NCI-H146 treated with DMSO at 0.1 percent for 48 hours (cell line): ENCODE data around the gene ANKRD30BL.
"Not testable (repeated sequence)": the region's sequence is repeated elsewhere in the genome, so short reads cannot be mapped to it uniquely, and the experiment has no call there.

Experiments
- DNase-seq: peaks from one replicate; lab custom pipeline; 2025; ENCODE audit not compliant: unreplicated experiment; lab: John Stamatoyannopoulos, UW

ANKRD30BL gene, protein sequence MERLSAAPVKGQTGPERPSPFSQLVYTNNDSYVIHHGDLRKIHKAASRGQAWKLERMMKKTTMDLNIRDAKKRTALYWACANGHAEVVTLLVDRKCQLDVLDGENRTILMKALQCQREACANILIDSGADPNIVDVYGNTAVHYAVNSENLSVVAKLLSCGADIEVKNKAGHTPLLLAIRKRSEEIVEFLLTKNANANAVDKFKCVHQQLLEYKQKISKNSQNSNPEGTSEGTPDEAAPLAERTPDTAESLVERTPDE

DNA sequence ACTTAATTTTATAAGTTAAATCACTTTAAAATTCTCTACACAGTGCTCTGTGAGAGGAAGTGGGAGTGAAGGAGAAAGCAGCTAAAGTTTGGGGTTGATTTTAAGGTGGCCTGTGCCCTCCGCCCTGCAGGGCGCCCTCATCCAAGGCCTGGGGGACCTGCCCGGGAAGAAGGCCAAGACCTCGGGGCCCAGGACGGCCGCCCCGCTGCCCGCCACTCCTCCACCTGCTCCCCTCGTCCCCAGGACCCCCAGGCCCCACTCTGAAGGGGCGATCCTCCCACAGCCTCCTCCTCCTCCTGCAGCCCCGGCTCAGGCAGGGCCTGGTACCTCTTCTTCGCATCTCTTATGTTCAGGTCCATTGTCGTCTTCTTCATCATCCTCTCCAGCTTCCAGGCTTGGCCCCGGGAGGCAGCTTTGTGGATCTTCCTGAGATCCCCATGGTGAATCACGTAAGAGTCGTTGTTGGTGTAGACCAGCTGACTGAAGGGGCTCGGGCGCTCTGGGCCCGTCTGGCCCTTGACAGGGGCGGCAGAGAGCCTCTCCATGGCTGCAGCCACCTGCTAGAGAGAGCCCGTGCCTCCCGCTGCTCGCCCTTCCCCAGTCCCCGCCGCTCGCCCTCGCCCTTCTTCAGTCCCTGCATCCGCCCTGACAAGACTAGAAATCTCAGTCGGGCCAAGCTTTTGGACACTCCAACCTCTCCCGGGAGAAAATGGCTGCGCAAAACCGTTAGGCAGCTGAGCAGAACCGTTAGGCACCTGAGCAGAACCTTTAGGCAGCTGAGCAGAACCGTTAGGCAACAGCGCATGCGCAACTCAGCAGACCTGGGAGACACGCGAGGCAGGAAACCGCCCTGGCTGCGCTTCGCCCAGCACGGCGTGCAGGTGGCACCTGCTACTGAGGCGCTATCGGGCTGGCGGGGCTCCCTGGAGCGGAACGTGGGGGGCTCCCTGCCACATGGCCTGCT is at the start of gene ANKRD30BL:
Gene ANKRD30BL (minus strand): TSS at position 792 of the 964 bp plus-strand sequence. CDS start 247 bp downstream, at position 545.
- not testable (repeated sequence) for DNase-seq

DNA sequence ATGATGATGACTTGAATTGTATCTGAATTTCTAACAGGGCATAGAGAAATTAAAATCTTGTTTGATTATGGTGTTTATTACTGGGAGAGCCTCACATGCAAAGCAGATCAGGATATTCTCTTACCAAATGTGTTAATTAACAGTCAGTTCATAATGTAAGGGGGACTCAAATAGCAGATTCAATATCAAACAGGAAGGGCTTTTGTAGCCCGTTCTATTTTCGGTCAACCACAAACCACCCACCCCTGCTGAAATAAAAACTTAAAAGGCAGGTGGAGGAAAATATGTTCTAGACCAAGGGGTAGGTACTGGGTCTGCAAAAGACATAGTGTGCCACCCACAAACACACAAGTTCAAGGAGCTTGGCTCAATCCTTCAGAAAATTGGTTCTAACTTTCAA is 41.1 kb upstream of the ANKRD30BL start:
- not testable (repeated sequence) for DNase-seq

DNA sequence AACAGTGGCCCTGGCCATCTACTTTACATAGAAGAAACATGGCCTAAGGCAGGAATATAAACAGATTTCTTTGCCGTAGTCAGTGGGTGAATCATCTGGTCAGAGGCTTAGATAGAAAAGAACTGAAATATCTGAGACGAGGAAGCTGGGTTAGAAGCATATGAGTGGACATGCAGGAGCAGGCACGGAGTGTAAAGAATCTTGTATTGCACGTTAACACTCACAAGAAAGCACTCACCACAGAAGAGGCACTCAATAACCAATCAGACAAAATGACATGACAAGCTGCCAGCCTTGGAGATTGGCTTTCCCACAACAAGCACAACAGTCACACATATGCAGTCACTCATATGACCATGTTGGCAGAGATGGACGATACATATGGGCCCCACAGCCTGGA is 31.1 kb upstream of the ANKRD30BL start:
- not testable (repeated sequence) for DNase-seq

DNA sequence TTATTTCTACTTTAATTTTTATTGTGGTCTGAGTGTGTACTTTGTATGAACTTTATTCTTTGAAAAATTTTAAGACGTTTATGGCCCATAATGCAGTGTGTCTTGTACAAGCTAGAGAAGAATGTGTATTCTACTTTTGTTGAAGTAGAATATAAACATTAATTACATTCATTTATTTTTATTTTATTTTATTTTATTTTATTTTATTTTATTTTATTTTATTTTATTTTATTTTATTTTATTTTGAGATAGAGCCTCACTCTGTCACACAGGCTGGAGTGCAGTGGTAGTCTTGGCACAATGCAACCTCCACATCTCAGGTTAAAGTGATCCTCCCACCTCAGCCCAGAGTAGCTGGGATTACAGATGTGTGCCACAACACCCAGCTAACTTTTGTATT is 5.3 kb upstream of the ANKRD30BL start:
- not testable (repeated sequence) for DNase-seq

DNA sequence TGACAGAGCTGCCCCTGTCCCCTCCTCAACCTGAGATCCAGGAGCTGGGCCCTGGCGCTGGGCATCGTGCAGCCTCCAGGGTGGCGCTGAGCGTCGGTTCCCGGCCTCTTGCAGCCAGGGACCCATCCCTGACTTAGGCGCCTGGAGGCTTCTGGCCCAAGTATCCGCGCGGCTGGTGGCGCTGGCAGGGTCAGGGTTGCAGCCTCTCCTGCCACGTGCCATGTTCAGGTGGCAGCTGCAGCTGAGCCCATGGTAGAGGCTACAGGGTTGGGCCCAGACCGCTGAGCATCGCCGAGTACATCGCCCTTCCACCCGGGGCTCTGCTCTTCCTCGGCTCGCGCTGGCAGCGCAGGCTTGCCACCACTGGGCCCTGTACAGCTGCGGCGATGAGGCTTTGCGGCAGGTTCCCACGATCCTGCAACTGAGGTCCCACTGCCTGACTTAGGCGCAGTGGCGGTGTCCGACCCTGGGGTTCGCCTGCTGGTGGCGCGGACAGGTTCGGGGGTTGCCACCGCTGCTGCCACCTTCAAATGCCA is 441 bp upstream of the ANKRD30BL start:
- DNase-seq: not testable (repeated sequence)

DNA sequence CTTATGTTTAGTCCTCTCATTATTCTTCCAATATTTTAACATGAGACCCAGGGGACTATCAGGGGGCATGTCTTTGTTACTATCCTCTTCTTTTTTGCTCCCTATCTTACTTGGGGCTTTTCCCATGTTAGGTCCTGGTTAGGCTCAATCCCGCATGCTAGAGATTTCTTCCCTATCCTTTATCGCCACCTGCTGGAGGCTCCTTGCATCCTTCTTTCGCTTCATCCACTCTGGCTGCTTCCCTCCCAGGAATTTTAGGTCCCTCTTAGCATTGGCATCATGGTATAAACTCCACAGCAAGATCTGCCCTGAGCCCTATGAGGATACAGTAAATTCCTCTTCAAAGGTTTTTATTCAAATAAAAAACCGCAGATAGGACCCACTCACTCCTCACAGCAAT is 15.0 kb downstream of the ANKRD30BL start:
- not testable (repeated sequence) for DNase-seq
